Prostate gland (tissue), 2 donors: ENCODE results near the gene SEC16B.

Source experiments
- CTCF ChIP-seq, 4 experiments: fragments of 200-600 bp in 2 of 4; fragments of 450-650 bp in 2 of 4; sonication (generic) in 2 of 4; IDR thresholded peaks; 1 replicate in 3 of 4; 2 replicates in 1 of 4; pipeline ENCODE4 v1.5.1; 2016 to 2019; ENCODE audit warnings: antibody characterized with exemption in 4 of 4, mild to moderate bottlenecking in 2 of 4, moderate library complexity in 2 of 4
- POLR2AphosphoS5 ChIP-seq: sonication (generic); formaldehyde crosslinking; IDR thresholded peaks from one replicate; pipeline ENCODE4 v1.6.1; 2017; ENCODE audit warnings: antibody characterized with exemption

- no peak for TF ChIP-seq POLR2AphosphoS5
- TF ChIP-seq CTCF (IDR thresholded peaks at IDR 0.05): no peak
Measured at GRCh38 chr1:177907000-177907399, 62.9 kb downstream of the SEC16B start.
